CD1c-positive myeloid dendritic cell (primary cell): ENCODE results near the gene TMEM212.

Experiments
- DNase-seq: peaks from one replicate; pipeline ENCODE4 v3.0.0-alpha.2; 2016; ENCODE audit errors: extremely low spot score

TMEM212 gene

GRCh38 chr3:171834461-171834801 is 8.7 kb upstream of the TMEM212 start:
- no peak for DNase-seq

- peak; percentile 70 for DNase-seq
Observed at GRCh38 chr3:171835116-171835515, 8.0 kb upstream of the TMEM212 start.

DNA sequence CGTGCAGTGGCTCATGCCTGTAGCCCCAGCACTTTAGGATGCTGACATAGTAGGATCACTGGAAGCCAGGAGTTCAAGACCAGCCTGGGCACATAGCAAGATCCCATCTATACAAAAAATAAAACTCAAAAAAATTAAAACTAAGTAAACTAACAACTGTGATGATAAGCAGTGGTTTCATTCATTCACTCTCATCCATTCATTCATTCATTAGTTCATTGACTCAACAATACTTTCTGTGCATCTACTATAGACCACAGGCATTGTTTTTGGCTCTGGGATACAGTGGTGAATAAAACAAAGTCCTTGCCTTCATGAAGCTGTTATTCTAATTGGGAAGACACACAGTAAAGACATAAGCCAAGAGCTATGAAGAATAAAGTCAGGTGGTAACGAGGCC is 7.5 kb upstream of the TMEM212 start:
- no peak for DNase-seq

DNA sequence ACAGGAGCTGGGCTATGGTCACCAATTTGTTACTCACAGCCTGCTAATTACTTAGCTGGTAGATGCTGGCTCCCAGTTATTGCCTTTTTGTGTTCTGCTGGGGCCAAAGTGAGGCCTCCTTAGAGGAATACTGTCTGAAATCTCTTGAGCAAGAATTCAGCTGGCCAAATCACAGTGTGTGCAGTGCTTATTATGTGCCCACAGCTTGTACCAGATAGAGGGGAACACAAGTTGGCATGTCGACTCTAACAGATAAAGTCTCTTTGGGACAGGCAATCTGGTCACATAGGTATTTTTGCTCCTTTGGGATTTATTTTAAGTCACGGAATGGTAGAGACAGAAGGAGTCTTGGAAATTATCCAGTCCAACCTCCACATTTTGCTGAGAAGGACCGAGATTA is 6.3 kb upstream of the TMEM212 start:
- no peak for DNase-seq

GRCh38 chr3:171837698-171838097 is 5.5 kb upstream of the TMEM212 start:
- no peak for DNase-seq

DNA sequence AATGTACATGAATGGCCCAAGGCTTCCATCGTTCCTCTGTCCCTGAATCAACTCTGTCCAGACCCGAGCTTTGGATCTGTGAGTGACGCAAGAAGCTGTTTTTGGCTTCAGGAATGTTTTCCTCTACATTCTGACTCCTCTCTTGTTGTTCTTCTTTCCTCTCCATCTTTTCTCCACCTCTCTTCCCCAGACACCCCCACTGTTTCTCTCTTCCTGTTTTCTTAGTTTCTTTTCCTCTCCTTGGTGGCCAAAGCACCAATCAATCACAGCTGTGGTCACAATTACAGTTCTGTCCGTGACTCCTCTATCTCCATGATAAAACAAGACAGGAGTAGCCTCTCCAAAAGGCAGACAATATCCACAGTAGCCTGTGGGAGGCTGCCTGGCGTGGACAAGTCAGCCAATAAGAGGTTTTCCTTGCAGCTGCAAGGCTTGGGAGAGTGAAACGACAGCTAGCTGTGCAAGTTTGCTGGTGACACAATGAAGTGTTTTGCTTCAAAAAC is 4.9 kb upstream of the TMEM212 start:
- DNase-seq, result peak; percentile 65

- DNase-seq, result no peak
Observed at GRCh38 chr3:171839270-171839669, 3.9 kb upstream of the TMEM212 start.

DNA sequence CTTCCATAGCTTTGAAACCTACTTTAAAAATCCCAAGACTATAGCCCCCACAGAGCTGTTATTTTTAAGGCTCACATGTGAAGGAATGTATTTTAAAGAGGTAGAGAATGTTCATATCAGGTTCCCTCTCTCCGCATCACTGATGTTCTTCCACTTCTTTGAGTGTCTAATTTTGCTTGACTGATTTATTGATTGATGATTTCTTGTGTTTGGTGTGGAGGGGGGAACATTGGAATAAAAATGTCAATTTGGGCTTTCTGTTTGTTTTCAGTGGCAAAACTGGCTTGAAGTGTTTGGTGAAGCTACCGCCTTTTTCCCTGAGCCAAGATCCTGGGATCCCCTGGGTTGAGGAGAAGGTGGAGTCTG is 2.7 kb upstream of the TMEM212 start:
- no peak for DNase-seq

DNA sequence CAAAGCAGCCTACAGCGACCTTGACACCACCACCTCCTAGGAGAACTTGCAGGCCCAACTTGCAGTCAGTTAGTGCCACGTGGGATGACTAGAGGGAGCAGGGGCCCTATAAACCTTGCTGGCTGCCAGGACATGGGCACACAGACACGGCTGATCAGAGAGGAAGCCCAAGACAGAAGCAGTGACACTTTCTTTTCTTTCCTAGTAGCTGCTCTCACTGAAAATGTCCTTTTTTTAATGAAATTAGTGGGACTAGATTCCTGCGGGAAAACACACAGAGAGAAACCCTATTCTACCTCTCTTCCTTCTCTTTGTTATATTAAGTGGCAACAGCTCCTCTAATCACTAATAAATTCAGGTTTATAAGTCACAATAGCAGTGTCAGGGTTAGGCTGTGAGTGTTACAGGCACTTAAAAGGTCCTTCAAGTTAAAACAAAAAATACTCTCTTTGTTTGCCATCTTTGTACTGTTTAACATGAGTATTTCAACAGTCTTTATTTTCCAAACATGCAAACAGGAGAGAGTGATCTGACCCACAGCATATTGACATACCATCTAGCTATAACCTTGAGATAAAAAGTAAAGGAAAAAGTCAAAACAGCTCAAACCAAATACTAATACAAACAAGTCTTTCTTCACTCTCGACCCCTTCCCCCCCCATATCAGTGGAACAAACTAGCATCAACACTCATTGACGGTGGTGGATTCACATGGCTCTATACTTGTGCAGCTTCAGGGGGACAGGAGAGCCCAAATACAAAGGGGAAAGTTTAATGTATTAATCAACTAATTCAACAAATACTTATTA is 2.1 kb upstream of the TMEM212 start:
- DNase-seq, result no peak

DNA sequence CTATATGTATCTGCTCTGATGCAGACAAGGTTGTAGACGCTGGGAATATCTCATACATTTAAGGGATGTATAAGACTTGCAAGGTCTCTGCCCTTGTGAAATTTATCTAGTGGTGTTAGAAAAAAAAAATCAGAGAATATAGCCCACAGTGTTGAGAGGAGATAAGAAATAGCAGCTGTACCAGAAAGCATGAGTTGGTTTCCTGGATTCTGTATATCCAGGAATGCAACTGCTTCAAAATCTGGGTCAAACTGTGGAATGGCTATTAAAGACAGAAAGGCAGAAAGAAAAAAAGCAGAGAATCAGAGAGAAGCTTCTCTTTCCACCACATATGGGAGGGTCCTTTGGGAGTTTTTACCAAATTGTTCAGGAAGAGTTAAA is 1.5 kb upstream of the TMEM212 start:
- no peak for DNase-seq

DNA sequence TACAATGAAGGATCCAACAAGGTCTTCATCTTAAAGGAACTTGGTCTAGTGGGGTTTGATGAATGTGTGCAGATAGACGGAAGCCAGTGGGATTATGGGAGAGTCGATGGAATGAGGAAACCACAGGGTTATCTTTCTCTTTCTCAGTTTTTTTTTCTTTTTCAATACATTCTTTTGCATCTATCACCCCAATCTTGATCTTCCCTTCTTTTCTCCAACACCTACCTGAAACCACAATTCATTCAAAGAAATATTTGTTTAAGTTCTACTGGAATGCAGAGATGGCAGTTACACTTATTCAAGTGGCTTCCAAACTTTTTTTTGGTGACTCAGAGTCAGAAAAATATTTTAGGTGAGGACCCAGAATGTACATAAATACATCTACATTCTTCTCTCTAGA is 1.7 kb downstream of the TMEM212 start:
- DNase-seq, result no peak

GRCh38 chr3:171845481-171846284 is 2.5 kb downstream of the TMEM212 start:
- DNase-seq, result no peak

- no peak for DNase-seq
Observed at GRCh38 chr3:171846597-171846996, 3.4 kb downstream of the TMEM212 start.

GRCh38 chr3:171847133-171847532 is 4.0 kb downstream of the TMEM212 start:
- no peak for DNase-seq

- DNase-seq, result no peak
Observed at GRCh38 chr3:171847595-171848259, 4.6 kb downstream of the TMEM212 start.

DNA sequence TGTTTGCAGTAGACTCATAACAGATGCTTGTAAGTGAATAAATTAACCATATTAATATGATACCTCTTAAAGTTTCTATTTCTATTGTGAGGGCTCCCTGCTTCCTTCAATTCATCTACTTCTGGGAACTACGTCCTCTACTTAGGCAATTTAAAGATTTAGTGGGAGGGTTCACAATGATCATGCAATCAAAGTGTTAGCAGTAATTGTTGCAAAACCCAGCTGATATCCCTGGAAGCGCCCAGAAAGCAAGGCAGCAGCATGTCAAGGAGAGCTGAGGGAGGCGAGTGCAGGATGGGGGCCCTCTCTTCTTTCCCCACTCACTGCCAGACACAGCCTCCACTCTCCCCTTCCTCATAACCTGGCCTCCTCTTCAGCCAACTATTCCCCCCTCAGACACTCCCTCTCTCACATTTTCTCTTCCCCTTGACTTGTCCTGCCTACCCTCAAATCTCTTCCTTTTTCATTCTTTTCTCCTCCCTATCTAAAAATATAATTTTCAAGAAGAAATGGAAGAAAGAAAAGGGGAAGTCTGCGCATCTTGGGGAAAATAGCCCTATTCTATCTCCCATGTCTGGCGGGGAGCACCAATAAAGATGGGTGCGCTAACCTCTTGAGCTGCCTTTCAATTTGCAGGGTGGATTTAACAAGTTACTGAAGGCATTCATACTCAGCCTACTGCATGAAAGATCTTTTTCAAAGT is 6.6 kb downstream of the TMEM212 start:
- no peak for DNase-seq

DNA sequence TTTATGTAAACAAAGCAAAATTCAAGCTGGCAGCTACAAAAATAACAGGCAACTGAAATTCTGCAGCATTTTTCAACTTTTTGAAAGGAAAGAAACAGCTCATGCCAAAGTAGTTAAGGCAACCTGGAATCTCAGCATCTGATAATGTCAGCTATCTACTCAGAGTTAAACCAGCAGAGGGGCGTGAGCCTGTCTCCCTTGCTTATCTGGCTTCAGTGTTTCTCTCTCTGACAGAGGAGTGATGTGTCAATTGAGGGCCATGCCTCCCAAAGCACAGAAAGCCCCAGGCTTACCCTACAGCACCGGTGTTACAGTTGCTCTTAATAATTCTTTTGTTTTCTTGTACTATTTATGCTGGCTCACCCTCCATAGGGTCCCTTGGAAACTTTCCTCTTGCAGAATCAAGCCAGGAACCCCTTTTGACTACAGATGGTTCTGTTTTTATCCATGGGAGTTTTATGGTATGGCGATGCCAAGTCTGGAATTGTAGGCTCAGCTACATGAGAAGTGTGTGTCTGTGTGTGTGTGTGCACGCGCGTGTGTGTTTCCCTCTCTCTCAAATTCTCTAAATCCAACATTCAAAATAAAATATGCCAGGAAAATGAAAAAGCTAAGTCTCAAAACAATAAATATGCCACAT is 7.3 kb downstream of the TMEM212 start:
- no peak for DNase-seq

DNA sequence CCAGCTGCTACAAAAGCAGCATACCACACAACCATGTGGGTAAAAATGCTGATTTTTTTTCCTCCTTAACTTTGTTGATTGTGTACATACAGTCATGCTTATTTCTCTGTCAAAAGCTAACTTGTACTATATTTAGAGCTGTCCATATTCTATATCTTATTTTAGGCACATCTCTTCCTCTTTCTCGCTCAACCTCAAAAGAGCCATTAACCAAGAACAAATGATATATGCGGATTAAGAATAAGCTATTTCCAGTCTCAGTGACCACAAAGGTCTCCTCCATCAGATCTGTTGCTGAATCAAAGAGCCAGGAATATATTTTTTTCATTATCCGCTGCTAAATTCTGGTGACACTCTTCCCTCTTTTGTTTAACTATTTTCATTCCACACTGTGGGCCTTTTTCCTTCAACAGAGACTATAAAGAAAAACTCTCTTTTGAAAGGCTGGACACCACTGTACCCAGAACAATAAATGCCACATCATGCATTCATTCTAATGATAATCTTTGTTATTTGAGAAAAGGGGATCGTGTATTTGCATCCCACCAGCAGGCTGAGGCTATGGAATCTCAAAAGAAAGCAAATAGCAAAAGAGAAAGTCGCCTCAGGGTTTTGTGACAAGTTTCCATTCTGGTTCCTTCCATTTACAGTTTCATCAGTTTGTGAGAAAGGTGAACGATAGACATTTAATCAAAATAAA is 8.0 kb downstream of the TMEM212 start:
- DNase-seq, result no peak

GRCh38 chr3:171851660-171852058 is 8.5 kb downstream of the TMEM212 start:
- no peak for DNase-seq

- DNase-seq, result no peak
Observed at GRCh38 chr3:171854649-171855305, 11.6 kb downstream of the TMEM212 start.
